DOHH2 (cell line): ENCODE results near the gene BAIAP2.

ENCODE experiments used
- H3F3A ChIP-seq: fragments of 200-600 bp; sonication (generic), shearing (Covaris generic); 2 replicates; pipeline ENCODE4 v1.6.0; 2016; ENCODE audit warnings: antibody characterized with exemption, mild to moderate bottlenecking; ENCODE audit not compliant: control insufficient read depth, insufficient read depth
- H3K27ac ChIP-seq: fragments of 200-600 bp; sonication (generic); 2 replicates; pipeline ENCODE4 v1.5.1; 2014; ENCODE audit warnings: low read depth, mild to moderate bottlenecking, low read length, moderate library complexity
- H3K27me3 ChIP-seq: fragments of 200-600 bp; sonication (generic); 2 replicates; pipeline ENCODE4 v1.6.1; 2014; ENCODE audit warnings: mild to moderate bottlenecking, low read length, mixed read lengths; ENCODE audit not compliant: control insufficient read depth
- H3K36me3 ChIP-seq: fragments of 200-600 bp; sonication (generic); 2 replicates; pipeline ENCODE4 v1.6.1; 2014; ENCODE audit warnings: mild to moderate bottlenecking, low read length, moderate library complexity, mixed read lengths; ENCODE audit not compliant: control insufficient read depth
- H3K4me1 ChIP-seq: fragments of 200-600 bp; sonication (generic); 2 replicates; pipeline ENCODE4 v1.6.1; 2014; ENCODE audit warnings: mild to moderate bottlenecking, low read length, mixed read lengths; ENCODE audit not compliant: control insufficient read depth
- H3K4me2 ChIP-seq: fragments of 200-600 bp; sonication (generic); 2 replicates; pipeline ENCODE4 v1.6.0; 2014; ENCODE audit warnings: mild to moderate bottlenecking, low read length, moderate library complexity
- H3K4me3 ChIP-seq: fragments of 200-600 bp; sonication (generic); 2 replicates; pipeline ENCODE4 v1.5.1; 2014; ENCODE audit warnings: mild to moderate bottlenecking, low read length, mixed read lengths
- H3K79me2 ChIP-seq: fragments of 200-600 bp; sonication (generic); 2 replicates; pipeline ENCODE4 v1.6.1; 2014; ENCODE audit warnings: mild to moderate bottlenecking, low read length, mixed read lengths; ENCODE audit not compliant: control insufficient read depth
- H3K9me2 ChIP-seq: fragments of 200-600 bp; sonication (generic); replicated peaks from 2 replicates; pipeline ENCODE4 v1.6.1; 2014; ENCODE audit warnings: mild to moderate bottlenecking, low read length, mixed read lengths; ENCODE audit not compliant: control insufficient read depth
- H3K9me3 ChIP-seq: fragments of 200-600 bp; sonication (generic); 2 replicates; pipeline ENCODE4 v1.6.1; 2014; ENCODE audit warnings: antibody characterized with exemption, low read length, mixed read lengths; ENCODE audit not compliant: control insufficient read depth, insufficient read depth
- H4K20me1 ChIP-seq: fragments of 200-600 bp; sonication (generic); 2 replicates; pipeline ENCODE4 v1.6.0; 2014; ENCODE audit warnings: low read depth, mild to moderate bottlenecking, antibody characterized with exemption, low read length, moderate library complexity; ENCODE audit not compliant: control insufficient read depth, insufficient read depth
- EZH2phosphoT487 ChIP-seq: fragments of 200-600 bp; sonication (generic); IDR thresholded peaks from 2 replicates; pipeline ENCODE4 v1.6.1; 2017; ENCODE audit warnings: borderline replicate concordance, mild to moderate bottlenecking, antibody characterized with exemption, low read length, moderate library complexity, mixed read lengths
- TF ChIP-seq, protein P1 (sequence below): fragments of 200-600 bp; sonication (generic); IDR thresholded peaks from one replicate; pipeline ENCODE4 v1.5.1; 2014; ENCODE audit warnings: antibody characterized with exemption, mild to moderate bottlenecking, low read depth, low read length; ENCODE audit not compliant: poor library complexity, severe bottlenecking

The BAIAP2 gene

DNA sequence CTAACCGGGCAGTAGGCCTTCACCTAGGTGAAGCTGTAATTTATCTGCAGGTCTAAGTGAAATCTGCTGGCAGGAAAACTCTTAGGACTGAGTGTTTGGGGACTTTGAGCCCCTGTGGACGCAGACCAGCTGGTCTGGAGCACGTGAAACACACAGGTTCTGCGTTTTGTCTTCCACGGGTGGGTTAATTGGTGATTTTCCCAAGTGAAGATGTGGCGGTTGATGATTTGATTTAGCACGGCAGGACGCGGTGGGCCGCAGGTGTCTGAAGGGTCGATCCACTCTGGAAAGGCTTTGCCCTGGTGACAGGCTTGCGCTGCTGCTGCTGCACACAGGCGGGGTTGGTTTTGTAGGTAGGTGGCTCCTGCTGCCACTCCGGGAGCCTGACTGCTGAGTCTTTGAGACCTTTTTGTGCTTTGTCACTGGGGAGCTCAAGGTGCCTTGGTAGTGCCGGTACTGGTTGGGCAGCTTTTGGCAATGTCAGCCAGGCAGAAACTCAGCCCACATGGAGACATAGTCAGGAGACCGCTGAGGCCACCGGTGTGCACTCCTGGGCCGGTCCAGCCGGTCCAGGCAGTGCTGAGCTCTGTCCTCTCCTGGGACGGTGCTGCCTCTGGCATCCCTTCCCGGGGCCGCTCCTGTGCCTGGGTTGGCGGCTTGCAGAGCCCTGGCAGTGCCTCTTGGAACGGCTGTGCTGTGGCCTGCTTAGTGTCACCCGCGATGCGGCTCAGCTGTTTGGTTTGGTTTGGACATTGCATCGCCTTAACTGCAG is 2.3 kb downstream of the BAIAP2 start:
- H3K9me2 ChIP-seq, result no peaks in the 10 kb centered on the region
- H3K27ac ChIP-seq, result no peak overlapping the region
- no peaks in the 10 kb centered on the region for H3K9me3 ChIP-seq
- peaks cover 4% of the 10 kb centered on the region for H3K4me1 ChIP-seq
- H3K27me3 ChIP-seq, result peaks cover 22% of the 10 kb centered on the region
- H4K20me1 ChIP-seq, result no peaks in the 10 kb centered on the region; the same call in 1 of the 2 replicates
- no peaks in the 10 kb centered on the region for H3K79me2 ChIP-seq
- H3K36me3 ChIP-seq, result no peaks in the 10 kb centered on the region
- H3K4me3 ChIP-seq, result no peak overlapping the region
- H3K4me2 ChIP-seq, result no peak overlapping the region
- no peak for TF ChIP-seq EZH2phosphoT487
- TF ChIP-seq, protein P1, sequence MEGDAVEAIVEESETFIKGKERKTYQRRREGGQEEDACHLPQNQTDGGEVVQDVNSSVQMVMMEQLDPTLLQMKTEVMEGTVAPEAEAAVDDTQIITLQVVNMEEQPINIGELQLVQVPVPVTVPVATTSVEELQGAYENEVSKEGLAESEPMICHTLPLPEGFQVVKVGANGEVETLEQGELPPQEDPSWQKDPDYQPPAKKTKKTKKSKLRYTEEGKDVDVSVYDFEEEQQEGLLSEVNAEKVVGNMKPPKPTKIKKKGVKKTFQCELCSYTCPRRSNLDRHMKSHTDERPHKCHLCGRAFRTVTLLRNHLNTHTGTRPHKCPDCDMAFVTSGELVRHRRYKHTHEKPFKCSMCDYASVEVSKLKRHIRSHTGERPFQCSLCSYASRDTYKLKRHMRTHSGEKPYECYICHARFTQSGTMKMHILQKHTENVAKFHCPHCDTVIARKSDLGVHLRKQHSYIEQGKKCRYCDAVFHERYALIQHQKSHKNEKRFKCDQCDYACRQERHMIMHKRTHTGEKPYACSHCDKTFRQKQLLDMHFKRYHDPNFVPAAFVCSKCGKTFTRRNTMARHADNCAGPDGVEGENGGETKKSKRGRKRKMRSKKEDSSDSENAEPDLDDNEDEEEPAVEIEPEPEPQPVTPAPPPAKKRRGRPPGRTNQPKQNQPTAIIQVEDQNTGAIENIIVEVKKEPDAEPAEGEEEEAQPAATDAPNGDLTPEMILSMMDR, result no peak
- H3F3A ChIP-seq, result no peaks in the 10 kb centered on the region

DNA sequence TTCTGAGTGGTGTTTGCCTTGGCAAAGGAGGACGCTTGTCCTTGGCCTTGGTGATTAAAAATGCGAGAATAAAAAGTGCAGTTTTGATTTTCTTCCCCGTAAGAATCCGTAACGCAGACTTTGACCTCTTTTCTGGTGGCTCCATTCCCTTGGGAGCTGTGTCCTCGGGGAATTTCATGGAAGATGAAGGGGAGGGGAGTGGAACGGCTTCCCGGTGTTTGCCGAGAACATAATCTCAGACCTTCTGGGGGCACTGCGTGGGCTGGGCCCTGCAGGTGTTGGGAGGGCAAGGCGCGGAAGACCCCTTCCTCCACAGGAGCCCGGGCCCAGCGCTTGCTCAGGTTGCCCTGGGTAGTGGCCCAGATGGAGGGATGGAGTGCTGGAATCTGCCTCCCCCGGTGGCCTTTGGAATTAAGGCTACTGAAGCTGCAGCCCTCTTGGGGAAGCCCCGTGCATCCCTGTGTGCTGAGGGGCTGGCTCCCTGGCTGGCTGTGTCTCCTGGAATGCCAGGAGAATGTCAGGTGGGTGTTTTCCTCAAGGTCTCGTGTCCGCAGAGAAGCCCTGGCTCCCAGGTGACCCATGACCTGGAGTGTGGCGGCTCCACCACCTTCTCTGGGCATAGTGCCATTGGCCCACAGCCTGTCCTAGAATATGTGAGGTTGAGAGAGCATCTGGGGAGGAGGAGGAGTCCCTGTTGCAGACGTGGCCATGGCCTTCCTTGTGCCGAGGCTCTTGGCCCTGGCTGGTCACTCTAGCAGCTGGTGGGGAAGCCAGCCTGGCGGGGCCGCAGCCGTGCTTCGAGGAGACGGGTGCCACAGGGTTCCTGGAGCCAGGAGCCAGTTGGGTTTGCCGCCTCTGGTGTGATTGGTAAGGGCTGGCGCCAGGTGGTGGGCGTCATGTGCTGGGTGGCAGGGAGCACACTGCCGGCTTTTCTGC is 3.1 kb downstream of the BAIAP2 start:
- peaks cover 4% of the 10 kb centered on the region for H3K4me1 ChIP-seq
- no peaks in the 10 kb centered on the region for H3K9me3 ChIP-seq
- H3K4me2 ChIP-seq, result no peak overlapping the region
- TF ChIP-seq EZH2phosphoT487, result no peak
- TF ChIP-seq, protein P1, result no peak
- no peaks in the 10 kb centered on the region for H3K9me2 ChIP-seq
- H3K79me2 ChIP-seq, result no peaks in the 10 kb centered on the region
- H3K27ac ChIP-seq, result no peak overlapping the region
- H3K4me3 ChIP-seq, result no peak overlapping the region
- H3K36me3 ChIP-seq, result no peaks in the 10 kb centered on the region
- peaks cover 17% of the 10 kb centered on the region for H3K27me3 ChIP-seq
- no peaks in the 10 kb centered on the region; the same call in 1 of the 2 replicates for H4K20me1 ChIP-seq
- H3F3A ChIP-seq, result no peaks in the 10 kb centered on the region

DNA sequence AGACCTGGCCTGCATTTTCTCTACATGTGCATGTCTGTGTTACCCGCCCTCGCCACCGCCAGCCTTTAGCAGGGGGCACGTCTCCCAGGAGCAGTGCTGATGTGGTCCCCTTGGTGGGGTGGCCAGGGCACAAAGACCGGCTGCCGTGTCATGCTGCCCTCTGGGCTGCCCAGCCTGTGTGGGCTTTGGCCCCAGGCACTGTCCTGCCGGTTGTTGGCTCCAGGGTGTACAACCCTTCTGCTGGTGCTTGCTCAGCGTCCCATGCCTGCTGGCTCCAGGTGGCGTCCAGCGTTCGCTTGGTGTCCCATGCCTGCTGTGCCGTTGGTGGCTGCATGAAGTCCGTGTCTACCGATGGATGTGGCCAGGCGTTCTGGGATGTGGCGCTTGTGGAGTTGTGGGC is 4.1 kb downstream of the BAIAP2 start:
- Histone ChIP-seq H3K4me2 (no peak overlapping the region), H3K4me1 (peaks cover 3% of the 10 kb centered on the region), H3K9me2 (no peaks in the 10 kb centered on the region), H3F3A (no peaks in the 10 kb centered on the region), H3K79me2 (no peaks in the 10 kb centered on the region), H3K27ac (no peak overlapping the region), H3K4me3 (no peak overlapping the region), H3K27me3 (peaks cover 7% of the 10 kb centered on the region), H3K9me3 (no peaks in the 10 kb centered on the region), H4K20me1 (no peaks in the 10 kb centered on the region; the same call in 1 of the 2 replicates), H3K36me3 (no peaks in the 10 kb centered on the region)
- TF ChIP-seq EZH2phosphoT487, result no peak
- TF ChIP-seq, protein P1, result no peak
